GM19328 (cell line): ENCODE results near the gene ADAMTS8.
"Not testable (repeated sequence)": the region's sequence is repeated elsewhere in the genome, so short reads cannot be mapped to it uniquely, and the experiment has no call there.

ENCODE experiments used
- ATAC-seq: cut with Tn5 transposase; IDR thresholded peaks from one replicate; pipeline ENCODE4 v1.9.1; 2021; ENCODE audit warnings: mild to moderate bottlenecking, moderate library complexity; ENCODE audit not compliant: unreplicated experiment

The ADAMTS8 gene

DNA sequence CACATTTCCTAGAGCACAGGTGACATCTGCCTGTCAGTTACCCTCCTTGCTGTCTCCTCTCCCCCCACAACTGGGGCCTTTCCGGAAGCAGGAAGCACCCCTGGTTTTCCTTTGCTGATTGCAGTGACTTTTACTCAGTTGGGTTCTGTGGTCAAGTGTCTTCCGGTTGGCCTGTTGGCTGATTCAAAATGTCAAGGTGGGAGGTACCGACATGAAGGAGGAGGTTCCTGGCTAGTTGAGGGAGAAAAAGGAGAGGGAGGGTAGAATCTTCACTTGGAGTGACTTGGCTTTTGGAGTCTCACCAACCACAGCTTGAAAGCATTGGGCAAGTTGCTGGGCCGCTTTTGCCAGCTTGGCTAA is 10.7 kb upstream of the ADAMTS8 start:
- ATAC-seq, result no peak

DNA sequence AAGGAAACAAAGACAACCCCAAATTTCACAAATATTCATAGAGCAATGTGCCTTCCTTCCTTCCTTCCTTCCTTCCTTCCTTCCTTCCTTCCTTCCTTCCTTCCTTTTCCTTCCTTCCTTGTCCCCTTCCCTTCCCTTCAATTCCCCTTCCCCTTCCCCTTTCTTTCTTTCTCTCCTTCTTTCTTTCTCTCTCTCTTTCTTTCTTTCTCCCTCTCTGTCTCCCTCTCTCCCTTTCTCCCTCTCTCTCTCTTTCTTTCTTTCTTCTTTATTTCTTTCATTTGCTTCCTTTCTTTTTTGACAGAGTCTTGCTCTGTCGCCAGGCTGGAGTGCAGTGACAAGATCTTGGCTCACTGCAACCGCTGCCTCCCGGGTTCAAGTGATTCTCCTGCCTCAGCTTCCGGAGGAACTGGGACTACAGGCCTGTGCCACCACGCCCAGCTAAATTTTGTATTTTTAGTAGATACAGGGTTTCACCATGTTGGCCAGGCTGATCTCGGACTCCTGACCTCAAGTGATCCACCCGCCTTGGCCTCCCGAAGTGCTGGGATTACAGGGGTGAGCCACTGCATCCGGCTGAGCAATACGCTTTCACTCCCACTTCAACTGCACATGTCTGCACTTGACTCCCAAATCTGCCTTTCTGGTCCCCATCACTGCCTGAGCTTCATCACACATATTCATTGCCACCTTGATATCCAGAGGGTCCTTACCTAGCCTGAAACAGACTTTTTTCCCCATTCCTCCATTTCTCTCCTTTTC is 10.2 kb upstream of the ADAMTS8 start:
- ATAC-seq, result not testable (repeated sequence)

GRCh38 chr11:130437848-130438247 is 9.4 kb upstream of the ADAMTS8 start:
- ATAC-seq, result no peak

- no peak for ATAC-seq
These were observed 7.8 kb upstream of the ADAMTS8 start for GRCh38 chr11:130436171-130436570.

DNA sequence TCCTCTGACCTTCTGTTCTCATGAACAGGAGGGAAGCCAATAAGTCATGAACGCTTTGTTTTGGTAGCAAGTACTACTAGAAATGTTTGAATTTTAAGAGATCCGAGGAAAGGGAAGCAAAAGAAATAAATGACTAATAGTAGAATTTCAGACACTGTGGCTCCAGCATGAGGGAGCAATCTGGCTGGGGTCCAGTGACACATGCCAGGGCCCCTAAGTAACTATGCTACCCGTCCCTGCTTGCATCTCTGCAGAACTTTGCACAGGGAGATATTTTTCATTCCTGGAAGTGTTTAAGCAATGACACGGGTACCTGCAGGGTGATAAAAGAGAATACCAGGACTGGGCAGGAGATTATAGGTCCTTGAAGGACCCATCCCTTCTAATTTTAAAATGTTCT is 7.3 kb upstream of the ADAMTS8 start:
- no peak for ATAC-seq

DNA sequence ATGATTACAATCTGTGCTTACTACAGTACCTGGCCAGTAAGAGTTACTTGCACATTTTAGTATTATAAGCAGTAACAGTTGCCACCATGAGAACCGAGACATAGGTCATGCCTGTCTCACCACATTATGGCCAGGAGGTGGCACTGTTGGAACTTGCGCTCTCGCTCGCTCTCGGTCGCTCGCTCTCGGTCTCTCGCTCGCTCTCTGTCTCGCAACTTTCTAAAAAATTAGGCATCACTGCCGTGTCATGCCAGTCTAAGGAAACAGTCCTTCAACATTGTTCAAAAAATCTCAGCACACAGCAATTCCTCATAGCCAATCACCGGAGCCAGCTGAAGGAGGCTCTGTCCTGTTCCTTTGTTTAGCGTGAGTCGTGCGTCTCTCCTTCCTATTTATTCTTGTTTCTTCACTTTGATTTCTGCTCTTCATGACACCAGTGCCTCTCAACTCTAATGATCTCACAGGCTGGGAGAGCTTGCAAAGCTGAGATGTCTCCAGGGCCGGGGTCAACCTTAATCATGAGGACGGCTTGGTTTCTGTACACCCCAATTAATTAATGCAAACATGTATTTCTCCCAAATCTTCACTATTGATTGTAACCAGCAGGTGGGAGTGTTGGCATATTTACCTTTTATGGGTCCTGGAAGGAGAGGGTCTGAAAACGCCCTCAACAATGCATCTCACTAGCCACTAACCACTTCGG is 6.3 kb upstream of the ADAMTS8 start:
- ATAC-seq, result peak; percentile 79

- ATAC-seq, result no peak
These were observed 4.9 kb upstream of the ADAMTS8 start for GRCh38 chr11:130433357-130433756.

DNA sequence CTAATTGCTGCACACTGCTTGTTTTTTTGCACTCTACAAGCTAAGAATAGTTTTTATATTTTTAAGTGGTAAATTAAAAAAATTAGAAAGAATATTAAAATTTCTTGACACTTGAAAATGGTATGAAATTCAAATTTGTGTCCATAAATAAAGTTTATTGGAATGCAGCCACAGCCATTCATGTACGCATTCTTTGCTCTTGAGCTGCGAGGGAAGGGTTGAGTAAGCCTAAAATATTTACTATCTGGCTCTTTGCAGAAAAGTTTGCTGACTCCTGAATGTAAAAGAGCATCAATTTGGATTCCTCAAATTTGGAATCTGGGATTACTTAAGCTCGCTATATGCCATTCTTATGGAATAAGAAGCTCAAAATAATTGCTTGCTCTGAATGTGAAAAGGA is 3.4 kb upstream of the ADAMTS8 start:
- no peak for ATAC-seq

DNA sequence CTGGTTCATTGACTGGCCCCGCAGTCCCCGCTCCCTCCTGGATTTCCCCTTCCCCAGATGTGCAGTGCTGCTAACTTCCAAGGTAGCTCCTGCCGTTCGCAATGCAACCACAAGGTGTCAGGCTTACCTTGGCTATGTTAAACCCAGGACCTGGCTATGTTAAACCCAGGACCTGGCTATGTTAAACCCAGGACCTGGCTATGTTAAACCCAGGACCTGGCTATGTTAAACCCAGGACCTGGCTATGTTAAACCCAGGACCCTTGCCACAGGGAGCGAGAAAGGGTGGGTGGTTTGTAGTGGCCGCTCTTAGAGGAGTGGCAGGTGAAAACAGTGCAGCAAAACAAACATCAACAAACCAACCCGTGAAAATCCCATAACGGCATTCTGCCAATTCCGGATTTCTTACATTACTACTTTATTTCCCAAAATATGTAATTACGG is 2.9 kb upstream of the ADAMTS8 start:
- ATAC-seq, result peak; percentile 45

- ATAC-seq, result no peak
These were observed 1.6 kb upstream of the ADAMTS8 start for GRCh38 chr11:130429983-130430382.

- no peak for ATAC-seq
These were observed 792 bp upstream of the ADAMTS8 start for GRCh38 chr11:130429120-130429681.

DNA sequence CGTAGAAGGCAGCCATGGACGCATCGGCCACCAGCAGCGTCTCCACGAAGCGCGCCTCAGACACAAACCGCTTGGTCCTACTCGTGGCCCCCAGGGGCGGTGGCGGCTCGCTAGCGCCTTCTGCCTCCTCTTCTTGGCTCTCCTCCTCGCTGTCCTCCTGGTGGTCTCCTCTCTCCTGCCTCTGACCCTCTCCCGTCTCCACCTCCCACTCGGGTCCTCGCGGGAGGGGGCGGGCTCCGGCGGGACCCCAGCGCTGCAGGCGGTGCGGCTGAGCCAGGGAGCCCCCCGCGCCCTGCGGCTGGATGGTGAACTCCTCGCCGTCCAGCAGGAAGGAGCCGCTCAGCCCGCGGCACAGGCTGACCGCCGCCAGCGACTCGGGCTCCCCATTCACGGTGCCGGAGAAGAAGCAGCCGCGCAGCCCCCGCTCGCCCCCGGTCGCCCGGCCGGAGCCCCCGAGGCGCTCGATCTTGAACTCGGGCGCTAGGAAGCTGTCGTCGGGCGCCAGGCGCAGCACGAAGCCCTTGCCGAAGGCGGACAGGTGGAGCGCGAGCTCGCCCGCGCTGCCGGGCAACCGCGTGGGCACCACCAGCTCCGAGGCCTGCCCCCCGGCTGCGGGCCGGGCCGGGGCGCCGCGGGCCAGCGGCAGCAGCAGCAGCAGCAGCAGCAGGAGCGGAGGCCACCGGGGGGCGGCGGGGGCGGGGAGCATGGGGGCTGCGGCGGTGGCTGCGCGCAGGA is 661 bp downstream of the ADAMTS8 start:
- ATAC-seq, result no peak

DNA sequence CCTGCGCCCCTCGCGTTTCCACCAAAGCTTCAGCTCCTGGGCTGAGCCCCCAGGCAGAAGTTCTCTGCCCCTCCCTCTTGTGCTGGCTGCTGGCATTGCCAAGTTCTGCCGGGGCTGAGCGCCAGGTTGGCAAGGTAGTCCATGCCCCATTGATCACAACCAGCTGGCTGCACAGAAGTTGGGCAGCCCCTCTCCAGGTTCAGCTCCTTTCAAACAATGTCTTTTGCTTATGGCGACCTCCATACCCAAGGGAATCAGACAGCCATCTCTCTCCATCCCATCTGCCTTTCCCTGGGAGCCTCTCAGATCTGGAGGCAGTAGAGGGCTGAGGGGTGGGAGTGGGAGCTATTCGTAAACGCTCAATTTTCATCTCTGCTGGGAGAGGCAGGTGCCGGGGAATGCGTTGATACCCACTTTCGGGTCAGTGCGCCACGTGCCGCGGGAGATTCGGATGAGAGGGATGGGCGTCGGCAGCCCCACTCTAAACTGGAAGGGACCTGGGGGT is 1.5 kb downstream of the ADAMTS8 start:
- no peak for ATAC-seq

DNA sequence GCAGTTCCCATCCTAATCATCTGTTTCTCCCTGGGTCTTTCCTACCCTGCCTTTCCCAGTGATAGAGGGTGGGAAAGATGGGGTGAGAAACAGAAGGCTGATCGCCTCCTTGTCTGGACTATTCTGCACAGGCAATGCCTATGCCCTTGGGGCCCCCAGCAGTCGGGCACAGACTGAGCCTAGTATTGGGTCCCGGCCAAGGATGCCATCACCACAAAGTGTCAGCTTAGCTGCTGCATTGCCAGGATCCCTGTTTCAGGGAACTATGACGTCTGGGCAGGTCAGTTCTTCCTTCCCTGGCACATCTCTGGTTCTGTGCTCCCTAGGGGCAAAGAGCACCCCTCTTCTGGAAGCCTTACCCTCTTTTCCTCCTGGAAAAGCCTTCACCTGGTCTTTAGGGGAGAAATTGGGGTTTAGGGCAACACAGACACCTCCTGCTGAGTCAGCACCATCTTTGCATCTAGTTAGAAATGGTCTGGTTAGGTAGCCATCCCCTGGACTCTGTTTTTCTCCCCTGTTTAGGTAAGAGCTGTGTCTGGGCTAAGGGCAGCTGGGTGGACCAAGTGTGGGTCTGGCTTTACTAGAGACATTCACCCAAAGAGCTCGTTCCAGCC is 2.1 kb downstream of the ADAMTS8 start:
- ATAC-seq, result no peak

GRCh38 chr11:130425156-130425555 is 3.3 kb downstream of the ADAMTS8 start:
- ATAC-seq, result no peak

- ATAC-seq, result no peak
These were observed 3.7 kb downstream of the ADAMTS8 start for GRCh38 chr11:130424613-130425140.

GRCh38 chr11:130423541-130424142 is 4.8 kb downstream of the ADAMTS8 start:
- ATAC-seq, result no peak

- ATAC-seq, result no peak
These were observed 6.0 kb downstream of the ADAMTS8 start for GRCh38 chr11:130422251-130422995.

GRCh38 chr11:130421697-130422096 is 6.7 kb downstream of the ADAMTS8 start:
- ATAC-seq, result no peak

DNA sequence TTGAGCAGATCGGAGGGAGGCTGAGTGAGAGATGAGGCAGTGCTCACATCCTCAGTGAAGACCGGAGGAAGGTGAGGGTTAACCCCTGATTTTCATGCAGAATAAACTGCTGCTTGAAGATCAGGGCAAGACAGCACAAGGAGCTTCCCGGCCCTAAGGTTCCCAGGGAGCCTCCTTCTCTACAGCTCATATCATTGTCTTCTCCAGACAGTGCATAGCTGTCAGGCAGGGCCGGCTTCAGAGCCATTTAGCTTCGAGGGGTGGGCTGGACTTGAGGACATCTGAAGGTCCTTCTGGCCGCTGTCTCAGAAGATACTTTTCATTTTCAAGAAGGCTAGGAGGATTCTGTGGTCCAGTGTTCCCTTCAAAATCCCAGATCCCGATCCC is 7.2 kb downstream of the ADAMTS8 start:
- ATAC-seq, result no peak
